Femur (tissue), 1 donor: Measurements from ENCODE around the gene KRTAP12-4.
"Not testable (repeated sequence)": the region's sequence is repeated elsewhere in the genome, so short reads cannot be mapped to it uniquely, and the experiment has no call there.

Experiments
- DNase-seq: peaks from one replicate; pipeline ENCODE4 v3.0.0-alpha.2; 2017

The KRTAP12-4 gene

GRCh38 chr21:44686843-44687561, 32.5 kb upstream of the KRTAP12-4 start:
- no peak for DNase-seq

GRCh38 chr21:44686000-44686781, 31.7 kb upstream of the KRTAP12-4 start:
- DNase-seq = no peak

DNA sequence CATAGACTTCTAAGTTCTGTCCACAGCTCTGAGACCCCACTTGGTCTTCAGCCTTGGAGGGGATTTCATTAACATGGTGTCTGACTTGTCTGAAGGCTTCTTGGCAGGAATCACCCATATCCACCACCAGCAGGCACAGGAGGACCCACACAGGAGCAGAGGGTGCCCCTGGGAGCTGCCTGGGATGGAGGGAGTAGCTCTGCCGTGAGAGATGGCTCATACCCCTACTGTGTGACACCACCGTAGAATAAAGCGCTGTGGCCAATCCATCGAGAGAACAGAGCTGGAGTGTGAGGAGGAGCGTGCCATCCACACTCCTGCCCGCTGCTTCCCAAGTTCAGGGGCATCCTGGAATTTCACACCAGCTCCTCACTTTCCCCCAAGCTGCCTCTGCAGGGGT, 30.6 kb upstream of the KRTAP12-4 start:
- DNase-seq = not testable (repeated sequence)

DNA sequence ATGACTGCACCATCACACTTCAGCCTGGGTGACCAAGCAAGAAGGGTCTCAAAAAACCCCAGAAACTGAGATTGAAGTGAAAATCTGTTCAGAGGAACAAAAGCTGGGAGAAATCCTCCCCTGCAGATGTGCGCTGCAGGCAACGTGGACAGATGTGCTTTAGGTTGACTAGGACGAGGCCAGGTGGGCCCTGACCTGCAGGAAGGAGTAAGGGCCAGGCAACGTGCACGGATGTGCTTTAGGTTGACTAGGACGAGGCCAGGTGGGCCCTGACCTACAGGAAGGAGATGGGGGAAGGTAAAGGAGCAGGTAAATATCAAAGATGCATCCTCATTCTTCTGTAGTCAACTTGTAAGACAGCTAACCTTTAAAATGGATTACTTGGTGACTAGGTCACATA, 30.0 kb upstream of the KRTAP12-4 start:
- no peak for DNase-seq

DNA sequence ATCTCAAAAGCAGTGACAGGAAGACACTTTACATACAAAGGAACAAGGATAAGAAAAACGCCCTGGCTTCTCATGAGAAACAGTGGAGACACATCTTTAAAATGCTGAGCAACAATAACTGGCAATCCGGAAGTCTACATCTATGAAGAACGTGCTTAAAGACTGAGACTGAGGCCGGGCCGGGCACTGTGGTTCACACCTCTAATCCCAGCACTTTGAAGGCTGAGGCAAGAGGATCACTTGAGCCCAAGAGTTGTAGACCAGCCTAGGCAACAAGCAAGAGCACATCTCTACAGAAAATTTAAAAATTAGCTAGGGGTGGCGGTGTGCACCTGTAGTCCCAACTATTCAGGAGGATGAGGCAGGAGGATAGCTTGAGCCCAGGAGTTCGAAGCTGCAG, 29.6 kb upstream of the KRTAP12-4 start:
- DNase-seq = no peak

DNA sequence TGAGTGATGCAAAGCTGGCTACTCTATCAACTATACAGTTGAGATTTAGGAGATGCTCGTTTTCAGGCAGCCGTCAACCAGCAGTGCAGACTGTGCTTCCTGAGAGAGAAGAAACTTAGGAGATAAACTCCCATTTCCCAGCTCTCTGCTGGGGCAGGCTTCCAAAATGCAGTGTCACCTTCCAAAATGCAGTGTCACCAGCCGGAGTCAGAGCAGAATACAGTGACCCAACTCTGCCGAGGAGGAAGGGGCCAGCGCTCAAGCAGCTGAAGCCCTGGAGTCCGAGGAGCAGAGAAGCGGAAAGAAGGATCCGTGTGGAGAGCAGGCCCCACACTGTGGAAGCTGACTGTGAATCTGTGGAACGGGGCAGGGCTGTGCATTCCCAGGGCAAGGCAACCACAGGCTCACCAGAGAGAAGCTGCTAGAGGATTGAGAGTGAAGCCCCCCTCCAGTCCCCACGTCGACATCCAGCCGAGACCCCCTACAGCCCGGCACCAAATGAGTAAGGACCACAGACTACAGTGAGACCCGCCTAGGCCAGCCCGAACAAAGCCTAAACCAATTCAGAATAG, 28.2 kb upstream of the KRTAP12-4 start:
- no peak for DNase-seq

- no peak for DNase-seq
These were observed 27.6 kb upstream of the KRTAP12-4 start, which contains the start of gene KRTAP12-1 for GRCh38 chr21:44681861-44682579. Gene KRTAP12-1 (minus strand): TSS chr21:44682163. CDS start chr21:44682123, 40 bp downstream.

DNA sequence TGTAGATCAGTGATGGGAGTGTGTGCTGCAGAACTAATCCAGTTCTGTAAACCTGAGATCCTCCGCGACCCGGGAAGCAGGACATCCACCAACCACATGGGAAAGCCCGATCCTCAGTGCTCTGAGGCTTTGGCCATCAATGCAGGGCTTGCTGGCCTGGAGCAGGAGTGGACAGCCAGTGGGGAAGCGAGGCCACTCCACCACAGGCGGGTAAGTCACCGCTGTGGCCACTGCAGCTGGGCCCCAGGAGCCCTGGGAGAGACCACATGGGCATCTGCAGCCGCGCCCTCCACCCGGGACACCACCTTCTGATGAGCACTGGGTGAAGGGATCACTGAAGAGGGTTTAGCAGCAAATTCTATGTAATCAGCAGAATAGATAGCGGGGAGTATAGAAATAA, 26.7 kb upstream of the KRTAP12-4 start:
- no peak for DNase-seq

- no peak for DNase-seq
These were observed 23.4 kb upstream of the KRTAP12-4 start for GRCh38 chr21:44677881-44678280.

- no peak for DNase-seq
These were observed 17.5 kb upstream of the KRTAP12-4 start for GRCh38 chr21:44671911-44672310.

GRCh38 chr21:44670642-44671432, 16.4 kb upstream of the KRTAP12-4 start:
- no peak for DNase-seq

DNA sequence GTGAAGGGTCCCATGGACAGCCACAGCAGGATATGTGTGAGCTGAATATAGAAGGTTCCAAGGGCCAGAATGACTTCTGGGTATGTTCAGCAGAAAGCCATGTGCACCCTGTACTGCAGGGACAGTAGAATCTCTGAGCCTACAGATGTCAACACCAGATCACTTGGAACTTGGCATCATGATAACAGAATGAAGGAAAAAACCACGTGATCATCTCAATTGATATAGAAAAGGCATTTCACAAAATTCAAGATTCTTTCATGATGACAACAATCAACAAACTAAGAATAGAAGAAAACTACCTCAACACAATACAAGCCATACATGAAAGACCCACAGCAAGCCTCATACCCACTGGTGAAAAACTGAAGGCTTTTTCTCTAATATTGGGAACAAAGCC, 13.2 kb upstream of the KRTAP12-4 start:
- DNase-seq = no peak

GRCh38 chr21:44666401-44667320, 12.2 kb upstream of the KRTAP12-4 start, which contains the start of gene KRTAP12-2:
Gene KRTAP12-2 (minus strand): TSS chr21:44666927. CDS start chr21:44666886, 41 bp downstream.
- DNase-seq = no peak

- no peak for DNase-seq
These were observed 10.2 kb upstream of the KRTAP12-4 start for GRCh38 chr21:44664691-44665090.

DNA sequence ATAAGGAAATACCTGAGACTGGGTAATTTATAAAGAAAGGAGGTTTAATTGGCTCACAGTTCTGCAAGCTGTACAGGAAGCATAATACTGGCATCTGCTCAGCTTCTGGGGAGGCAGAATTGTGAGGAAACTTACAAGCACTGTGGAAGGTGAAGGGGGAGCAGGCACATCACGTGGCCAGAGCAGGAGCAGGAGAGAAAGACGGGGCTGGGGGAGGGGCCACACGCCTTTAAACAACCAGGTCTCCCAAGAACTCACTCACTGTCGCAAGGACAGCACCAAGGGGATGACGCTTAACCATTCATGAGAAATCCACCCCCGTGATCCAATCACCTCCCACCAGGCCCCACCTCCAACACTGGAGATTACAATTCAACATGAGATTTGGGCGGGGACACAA, 7.1 kb upstream of the KRTAP12-4 start:
- DNase-seq = not testable (repeated sequence)

DNA sequence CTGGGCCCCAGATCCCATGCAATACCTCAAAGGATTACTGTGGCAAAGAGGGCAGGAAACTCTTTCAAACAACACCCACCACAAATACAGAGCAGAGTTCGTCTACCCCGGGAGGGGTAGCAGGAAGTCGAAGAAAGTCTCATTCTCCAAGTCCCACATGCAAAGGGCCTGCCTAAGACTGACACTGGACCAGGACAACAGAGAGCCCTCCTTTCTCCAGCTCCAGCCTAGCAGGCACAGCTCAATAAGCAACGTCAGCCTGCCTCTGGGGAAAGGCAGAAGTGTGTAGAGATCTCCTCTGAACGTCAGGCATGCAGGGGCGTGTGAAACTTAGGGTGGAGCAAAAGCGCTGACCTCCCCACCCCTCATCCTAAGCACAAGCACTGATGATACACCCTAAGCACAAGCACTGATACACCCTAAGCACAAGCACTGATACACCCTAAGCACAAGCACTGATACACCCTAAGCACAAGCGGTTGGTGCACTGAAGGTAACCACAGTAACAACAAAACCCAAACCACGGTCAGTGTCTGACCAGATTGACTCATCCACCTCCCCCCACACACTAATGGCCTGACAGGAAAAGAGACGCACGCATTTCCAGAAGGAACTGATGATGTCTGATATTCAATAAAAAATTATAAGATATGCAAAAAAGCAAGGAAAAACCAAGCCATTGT, 4.6 kb upstream of the KRTAP12-4 start:
- DNase-seq = no peak

DNA sequence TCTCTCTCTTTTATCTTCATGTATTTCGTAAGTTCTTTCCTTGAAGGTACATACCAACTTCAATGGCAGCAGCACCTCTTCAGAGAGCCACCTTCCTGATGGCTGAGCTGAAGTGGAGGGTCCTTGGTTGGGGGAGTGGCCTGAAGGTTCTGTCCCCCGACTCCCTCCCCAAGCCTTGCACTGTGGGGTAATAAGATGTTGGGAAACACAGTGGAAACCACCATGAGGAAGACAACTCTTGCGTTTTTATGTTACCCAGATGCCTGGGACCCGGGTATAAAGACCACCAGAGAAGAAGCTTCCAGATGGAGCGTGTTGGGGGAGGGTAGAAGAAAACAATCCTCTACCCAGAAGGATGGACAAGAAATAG, 4.1 kb upstream of the KRTAP12-4 start:
- DNase-seq = no peak

DNA sequence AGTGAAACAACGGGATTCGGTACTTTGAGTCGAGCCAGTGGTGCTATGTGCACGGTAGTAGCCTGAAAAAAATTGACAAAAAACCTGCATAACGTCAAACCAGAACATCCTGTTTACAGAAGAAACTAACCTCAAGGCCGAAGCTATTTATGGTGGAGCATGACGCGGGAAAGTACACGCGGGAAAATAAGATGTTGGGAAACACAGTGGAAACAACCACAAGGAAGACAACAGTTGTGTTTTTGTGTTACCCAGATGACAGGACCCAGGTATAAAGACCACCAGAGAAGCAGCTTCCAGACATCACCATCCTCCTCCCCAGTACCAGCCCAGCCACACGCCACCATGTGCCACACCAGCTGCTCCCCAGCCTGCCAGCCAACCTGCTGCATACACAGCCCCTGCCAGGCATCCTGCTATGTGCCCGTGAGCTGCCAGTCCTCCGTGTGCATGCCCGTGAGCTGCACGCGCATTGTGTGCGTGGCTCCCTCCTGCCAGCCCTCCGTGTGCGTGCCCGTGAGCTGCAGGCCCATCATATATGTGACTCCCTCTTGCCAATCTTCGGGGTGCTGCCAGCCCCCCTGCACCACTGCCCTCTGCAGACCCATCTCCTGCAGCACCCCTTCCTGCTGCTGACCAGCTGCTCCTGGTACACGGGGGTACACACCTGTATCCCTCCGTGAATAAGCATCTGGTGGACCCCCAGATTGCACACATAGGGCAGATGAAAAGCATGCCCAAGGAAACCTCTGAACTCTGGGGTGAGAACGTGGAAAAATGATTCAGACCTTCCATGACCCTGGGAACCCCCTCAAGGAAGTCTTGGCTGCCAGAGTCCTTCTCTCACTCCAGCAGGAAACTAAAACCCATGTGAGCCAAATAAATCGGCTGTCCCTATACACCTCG, 3.4 kb upstream of the KRTAP12-4 start, which contains the start of gene KRTAP12-3:
Gene KRTAP12-3, plus strand, starts transcription at position 298 of the 906 bp plus-strand sequence. Its CDS starts 48 bp downstream, at position 346.
- no peak for DNase-seq

DNA sequence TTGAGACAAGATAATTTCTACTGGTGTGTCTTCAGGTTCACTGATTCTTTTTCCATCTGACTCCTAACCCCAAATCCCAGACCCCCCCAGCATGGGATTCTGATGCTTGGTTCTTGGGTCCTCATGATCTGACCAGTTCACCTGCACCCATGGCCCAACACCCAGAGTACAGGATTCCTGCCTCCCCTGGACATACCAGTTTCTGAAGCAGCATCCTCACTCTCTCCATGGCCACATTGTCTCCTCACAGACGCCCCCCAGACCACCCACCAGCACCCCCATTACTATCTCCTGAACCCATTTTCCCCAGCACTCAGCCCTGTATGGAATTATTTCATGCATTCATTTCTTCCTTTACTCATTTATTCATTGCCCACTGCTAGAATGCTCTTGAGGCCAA, 2.4 kb upstream of the KRTAP12-4 start:
- no peak for DNase-seq
